ENCODE results near the gene CYTH4.

CYTH4 gene

DNA sequence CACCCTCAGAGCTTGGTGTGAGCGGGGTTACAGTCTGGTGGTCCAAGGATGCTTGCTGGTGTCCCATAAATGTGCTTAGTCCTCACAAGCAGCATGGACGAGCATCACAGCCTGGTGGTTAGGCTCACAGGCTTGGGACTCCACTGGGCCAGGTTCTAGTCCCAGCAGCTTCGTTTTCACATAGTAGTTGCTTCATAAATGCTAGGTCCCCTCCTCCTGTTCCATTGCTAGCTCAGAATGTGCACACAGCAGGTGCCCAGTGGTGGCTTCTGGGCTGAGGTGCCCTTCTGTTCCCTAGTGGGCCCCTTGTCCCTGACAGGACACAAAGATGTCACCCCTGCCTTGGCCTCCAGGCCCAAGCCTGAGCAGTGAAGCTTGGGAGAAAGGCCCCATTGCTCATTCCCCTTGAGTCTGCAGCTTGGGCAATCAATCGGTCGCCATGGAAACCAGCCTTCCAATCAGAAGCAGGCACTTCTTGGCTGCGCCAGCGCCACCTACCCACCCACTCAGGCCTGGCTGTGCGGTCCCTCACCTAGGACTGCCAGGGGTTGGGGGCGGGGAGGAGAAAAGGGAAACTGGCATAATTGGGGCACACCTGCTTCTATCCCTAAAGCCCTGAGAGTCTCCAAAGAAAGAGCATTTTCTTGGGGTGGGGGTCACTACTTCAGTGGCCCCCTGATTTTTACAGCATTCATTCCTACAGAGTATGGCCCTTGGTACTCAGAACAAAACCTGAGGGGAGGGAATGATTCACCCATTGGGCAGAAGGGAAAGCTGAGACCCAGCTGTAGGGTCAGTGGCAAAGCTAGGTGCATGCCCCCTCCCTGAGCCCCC is 48.1 kb downstream of the CYTH4 start:
- Histone ChIP-seq H3K4me1 (ENCODE audit: insufficient read depth, low read length) (no peaks in the 10 kb centered on the region), H3K27ac (ENCODE audit: low read depth, low read length) (no peak overlapping the region), H3K9me3 (ENCODE audit: low read length) (no peaks in the 10 kb centered on the region), H3K36me3 (ENCODE audit: insufficient read depth, low read length) (no peaks in the 10 kb centered on the region), H3K4me3 (ENCODE audit: low read depth in 1 of 2, low read length in 2 of 2) (no peak overlapping the region), H3K27me3 (ENCODE audit: control insufficient read depth in 1 of 2, insufficient read depth in 2 of 2, low read length in 2 of 2) (peaks cover 26 to 76% of the 10 kb centered on the region in 2 donors), H3K9ac (ENCODE audit: low read length) (no peak overlapping the region)

- H3K27me3 ChIP-seq (ENCODE audit: control insufficient read depth in 1 of 2, insufficient read depth in 2 of 2, low read length in 2 of 2) = peaks cover 26 to 82% of the 10 kb centered on the region in 2 donors
- no peaks in the 10 kb centered on the region for H3K4me1 ChIP-seq (ENCODE audit: insufficient read depth, low read length)
- H3K27ac ChIP-seq (ENCODE audit: low read depth, low read length) = no peak overlapping the region
- no peak overlapping the region for H3K4me3 ChIP-seq (ENCODE audit: low read depth in 1 of 2, low read length in 2 of 2)
- no peak overlapping the region for H3K9ac ChIP-seq (ENCODE audit: low read length)
- no peaks in the 10 kb centered on the region for H3K36me3 ChIP-seq (ENCODE audit: insufficient read depth, low read length)
- H3K9me3 ChIP-seq (ENCODE audit: low read length) = no peaks in the 10 kb centered on the region
Measured at GRCh38 chr22:37331034-37331428, 48.7 kb downstream of the CYTH4 start.

- Histone ChIP-seq H3K36me3 (ENCODE audit: insufficient read depth, low read length) (no peaks in the 10 kb centered on the region), H3K4me1 (ENCODE audit: insufficient read depth, low read length) (no peaks in the 10 kb centered on the region), H3K9ac (ENCODE audit: low read length) (no peak overlapping the region), H3K9me3 (ENCODE audit: low read length) (no peaks in the 10 kb centered on the region), H3K27me3 (ENCODE audit: control insufficient read depth in 1 of 2, insufficient read depth in 2 of 2, low read length in 2 of 2) (peaks cover 26 to 82% of the 10 kb centered on the region in 2 donors), H3K27ac (ENCODE audit: low read depth, low read length) (no peak overlapping the region), H3K4me3 (ENCODE audit: low read depth in 1 of 2, low read length in 2 of 2) (no peak overlapping the region)
Measured at GRCh38 chr22:37331856-37332536, 49.7 kb downstream of the CYTH4 start.

DNA sequence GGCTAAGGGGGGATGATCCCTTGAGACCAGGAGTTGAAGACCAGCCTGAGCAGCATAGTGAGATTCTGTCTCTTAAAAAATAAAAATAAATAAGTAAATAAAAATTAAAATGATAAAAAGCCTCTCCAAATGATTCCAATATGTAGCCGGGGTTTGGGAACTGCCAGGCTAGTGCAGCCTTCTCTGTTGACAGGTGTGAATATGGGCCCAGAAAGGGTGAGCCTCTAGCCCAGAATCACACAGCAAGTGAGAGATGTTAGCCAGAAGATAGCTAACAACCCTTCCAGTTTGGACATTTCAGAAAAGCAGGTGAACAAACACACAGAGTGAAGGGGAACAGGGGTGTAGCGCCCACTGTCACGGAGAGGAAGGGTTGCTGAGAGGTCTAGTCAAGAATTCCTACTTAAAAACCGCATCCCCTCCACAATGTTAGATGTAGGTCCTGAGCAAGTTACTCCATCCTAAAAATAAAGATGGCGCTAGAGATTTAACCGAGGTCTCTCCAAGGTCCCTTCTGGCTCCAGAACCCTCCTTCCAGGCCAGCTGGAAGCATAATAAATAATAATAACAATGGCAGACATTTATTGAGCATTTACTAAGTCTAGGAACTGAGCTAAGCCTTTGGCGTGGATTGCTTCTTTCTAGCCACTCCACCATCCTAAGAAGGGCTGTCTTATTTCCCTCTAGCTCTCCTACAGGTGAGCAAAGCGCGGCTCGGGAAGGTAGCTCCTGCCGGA is 51.6 kb downstream of the CYTH4 start:
- Histone ChIP-seq H3K9me3 (ENCODE audit: low read length) (no peaks in the 10 kb centered on the region), H3K4me1 (ENCODE audit: insufficient read depth, low read length) (no peaks in the 10 kb centered on the region), H3K27me3 (ENCODE audit: control insufficient read depth in 1 of 2, insufficient read depth in 2 of 2, low read length in 2 of 2) (peaks cover 22 to 68% of the 10 kb centered on the region in 2 donors), H3K4me3 (ENCODE audit: low read depth in 1 of 2, low read length in 2 of 2) (no peak overlapping the region), H3K9ac (ENCODE audit: low read length) (no peak overlapping the region), H3K36me3 (ENCODE audit: insufficient read depth, low read length) (no peaks in the 10 kb centered on the region), H3K27ac (ENCODE audit: low read depth, low read length) (no peak overlapping the region)

- Histone ChIP-seq H3K9ac (ENCODE audit: low read length) (no peak overlapping the region), H3K9me3 (ENCODE audit: low read length) (no peaks in the 10 kb centered on the region), H3K27ac (ENCODE audit: low read depth, low read length) (no peak overlapping the region), H3K4me1 (ENCODE audit: insufficient read depth, low read length) (no peaks in the 10 kb centered on the region), H3K27me3 (ENCODE audit: control insufficient read depth in 1 of 2, insufficient read depth in 2 of 2, low read length in 2 of 2) (peaks cover 22 to 71% of the 10 kb centered on the region in 2 donors), H3K36me3 (ENCODE audit: insufficient read depth, low read length) (no peaks in the 10 kb centered on the region), H3K4me3 (ENCODE audit: low read depth in 1 of 2, low read length in 2 of 2) (no peak overlapping the region)
Measured at GRCh38 chr22:37334461-37334858, 52.2 kb downstream of the CYTH4 start.

- Histone ChIP-seq H3K27me3 (ENCODE audit: control insufficient read depth in 1 of 2, insufficient read depth in 2 of 2, low read length in 2 of 2) (peaks cover 22 to 69% of the 10 kb centered on the region in 2 donors), H3K27ac (ENCODE audit: low read depth, low read length) (no peak overlapping the region), H3K9me3 (ENCODE audit: low read length) (no peaks in the 10 kb centered on the region), H3K36me3 (ENCODE audit: insufficient read depth, low read length) (no peaks in the 10 kb centered on the region), H3K4me3 (ENCODE audit: low read depth in 1 of 2, low read length in 2 of 2) (no peak overlapping the region), H3K4me1 (ENCODE audit: insufficient read depth, low read length) (no peaks in the 10 kb centered on the region), H3K9ac (ENCODE audit: low read length) (no peak overlapping the region)
Measured at GRCh38 chr22:37334859-37335805, 52.8 kb downstream of the CYTH4 start.

- Histone ChIP-seq H3K9me3 (ENCODE audit: low read length) (no peaks in the 10 kb centered on the region), H3K27ac (ENCODE audit: low read depth, low read length) (no peak overlapping the region), H3K4me1 (ENCODE audit: insufficient read depth, low read length) (no peaks in the 10 kb centered on the region), H3K27me3 (ENCODE audit: control insufficient read depth in 1 of 2, insufficient read depth in 2 of 2, low read length in 2 of 2) (peaks cover 22 to 65% of the 10 kb centered on the region in 2 donors), H3K4me3 (ENCODE audit: low read depth in 1 of 2, low read length in 2 of 2) (no peak overlapping the region), H3K36me3 (ENCODE audit: insufficient read depth, low read length) (no peaks in the 10 kb centered on the region), H3K9ac (ENCODE audit: low read length) (no peak overlapping the region)
Measured at GRCh38 chr22:37335806-37336199, 53.5 kb downstream of the CYTH4 start.

- Histone ChIP-seq H3K27ac (ENCODE audit: low read depth, low read length) (no peak overlapping the region), H3K9me3 (ENCODE audit: low read length) (no peaks in the 10 kb centered on the region), H3K36me3 (ENCODE audit: insufficient read depth, low read length) (no peaks in the 10 kb centered on the region), H3K27me3 (ENCODE audit: control insufficient read depth in 1 of 2, insufficient read depth in 2 of 2, low read length in 2 of 2) (peaks cover 18 to 57% of the 10 kb centered on the region in 2 donors), H3K4me3 (ENCODE audit: low read depth in 1 of 2, low read length in 2 of 2) (no peak overlapping the region), H3K9ac (ENCODE audit: low read length) (no peak overlapping the region), H3K4me1 (ENCODE audit: insufficient read depth, low read length) (no peaks in the 10 kb centered on the region)
Measured at GRCh38 chr22:37336579-37336978, 54.3 kb downstream of the CYTH4 start.

- Histone ChIP-seq H3K4me1 (ENCODE audit: insufficient read depth, low read length) (no peaks in the 10 kb centered on the region), H3K27ac (ENCODE audit: low read depth, low read length) (no peak overlapping the region), H3K9me3 (ENCODE audit: low read length) (no peaks in the 10 kb centered on the region), H3K36me3 (ENCODE audit: insufficient read depth, low read length) (no peaks in the 10 kb centered on the region), H3K27me3 (ENCODE audit: control insufficient read depth in 1 of 2, insufficient read depth in 2 of 2, low read length in 2 of 2) (peaks cover 15 to 54% of the 10 kb centered on the region in 2 donors), H3K9ac (ENCODE audit: low read length) (no peak overlapping the region), H3K4me3 (ENCODE audit: low read depth in 1 of 2, low read length in 2 of 2) (no peak overlapping the region)
Measured at GRCh38 chr22:37337204-37337943, 55.1 kb downstream of the CYTH4 start.

DNA sequence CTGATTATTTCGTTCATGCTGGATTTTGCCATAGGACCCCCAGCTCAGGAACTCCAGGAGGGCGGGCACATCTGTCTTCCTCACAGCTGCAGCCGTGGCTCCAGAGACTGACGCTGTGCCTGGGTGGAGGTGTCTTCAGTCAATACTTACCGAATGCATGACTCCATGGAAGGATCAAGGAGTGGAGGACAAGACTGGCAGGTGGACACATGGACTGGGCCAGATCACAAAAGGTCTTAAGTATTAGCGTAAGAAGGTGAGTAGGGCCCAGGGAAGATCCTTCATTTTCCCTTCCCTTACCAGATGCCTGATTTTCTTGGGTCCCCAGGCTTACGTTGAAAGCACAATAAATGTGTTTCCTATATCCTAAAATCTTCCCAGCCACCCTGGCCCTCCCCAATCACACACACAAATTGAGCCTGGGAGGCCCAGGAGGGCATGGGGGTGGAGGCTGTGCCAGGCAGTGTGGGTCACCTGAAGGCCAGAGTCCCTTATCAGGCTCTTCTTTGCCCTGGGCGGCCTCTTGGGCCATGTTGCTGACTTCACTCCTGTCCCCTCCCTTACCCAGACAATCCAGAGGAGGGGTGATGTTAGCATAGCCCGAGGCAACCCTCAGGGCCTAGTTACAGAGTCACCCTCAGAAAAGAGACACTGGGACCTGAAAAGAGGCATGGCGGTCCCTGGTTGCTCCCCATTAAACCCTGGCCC is 56.4 kb downstream of the CYTH4 start:
- H3K9ac ChIP-seq (ENCODE audit: low read length) = no peak overlapping the region
- no peak overlapping the region for H3K4me3 ChIP-seq (ENCODE audit: low read depth in 1 of 2, low read length in 2 of 2)
- H3K27me3 ChIP-seq (ENCODE audit: control insufficient read depth in 1 of 2, insufficient read depth in 2 of 2, low read length in 2 of 2) = peaks cover 10 to 46% of the 10 kb centered on the region in 2 donors
- no peaks in the 10 kb centered on the region for H3K36me3 ChIP-seq (ENCODE audit: insufficient read depth, low read length)
- H3K9me3 ChIP-seq (ENCODE audit: low read length) = no peaks in the 10 kb centered on the region
- no peaks in the 10 kb centered on the region for H3K4me1 ChIP-seq (ENCODE audit: insufficient read depth, low read length)
- no peak overlapping the region for H3K27ac ChIP-seq (ENCODE audit: low read depth, low read length)
